CD4-positive, alpha-beta memory T cell (primary cell): ENCODE data around the gene BCKDHB. TPM values are rescaled to one million over a fixed set of nuclear protein-coding genes. Genes with fewer than 3 reads are reported as not detected.

ENCODE experiments used
- CTCF ChIA-PET: fragments of 350-600 bp; sonication (Branson Sonifier 250); formaldehyde crosslinking; loops from one replicate; lab custom pipeline; 2021; ENCODE audit warnings: inconsistent platforms; ENCODE audit not compliant: partially characterized antibody; lab: Charles Lee
- POLR2A ChIA-PET: fragments of 350-600 bp; sonication (Branson Sonifier 250); formaldehyde crosslinking; loops from one replicate; lab custom pipeline; 2021; ENCODE audit not compliant: partially characterized antibody; lab: Charles Lee
- DNase-seq, 5 donors: peaks; one replicate each; pipeline versions ENCODE4 v3.0.0 to v3.0.0-alpha.2; 2020 to 2022; ENCODE audit warnings: mixed read lengths in 1 of 5
- H3K27ac ChIP-seq: one replicate; pipeline ENCODE4 v1.7.0; 2013; ENCODE audit warnings: low read depth, low read length
- H3K27me3 ChIP-seq: 2 replicates; pipeline ENCODE4 v1.7.0; 2013; ENCODE audit warnings: mild to moderate bottlenecking, low read length, moderate library complexity; ENCODE audit not compliant: insufficient read depth
- H3K36me3 ChIP-seq: 2 replicates; pipeline ENCODE4 v1.7.0; 2013; ENCODE audit warnings: mild to moderate bottlenecking, low read length, moderate library complexity; ENCODE audit not compliant: insufficient read depth
- H3K4me1 ChIP-seq: 2 replicates; pipeline ENCODE4 v1.7.0; 2013; ENCODE audit warnings: mild to moderate bottlenecking, low read length, moderate library complexity; ENCODE audit not compliant: insufficient read depth
- H3K4me3 ChIP-seq, 2 donors: one replicate each; pipeline ENCODE4 v1.7.0; 2013; ENCODE audit warnings: low read length in 2 of 2, mild to moderate bottlenecking in 1 of 2
- H3K9me3 ChIP-seq, 2 donors: one replicate each; pipeline ENCODE4 v1.7.0; 2013; ENCODE audit warnings: low read length in 2 of 2, control low read depth in 1 of 2; ENCODE audit not compliant: control insufficient read depth in 1 of 2
- H3K27ac Mint-ChIP-seq, 7 donors: one replicate each; pipeline ENCODE4 v1.8.0; 2020 to 2021; ENCODE audit warnings: mixed read lengths in 7 of 7, mild to moderate bottlenecking in 6 of 7, inconsistent platforms in 3 of 7, moderate library complexity in 3 of 7
- H3K27me3 Mint-ChIP-seq, 2 donors: one replicate each; pipeline ENCODE4 v1.8.0; 2020 to 2021; ENCODE audit warnings: mixed read lengths in 2 of 2
- H3K36me3 Mint-ChIP-seq, 2 donors: one replicate each; pipeline ENCODE4 v1.8.0; 2020 to 2021; ENCODE audit warnings: mixed read lengths in 2 of 2, inconsistent platforms in 1 of 2, mild to moderate bottlenecking in 1 of 2
- H3K4me1 Mint-ChIP-seq, 4 donors: one replicate each; pipeline ENCODE4 v1.8.0; 2020 to 2021; ENCODE audit warnings: mixed read lengths in 4 of 4, mild to moderate bottlenecking in 1 of 4
- H3K4me3 Mint-ChIP-seq, 8 donors: one replicate each; pipeline ENCODE4 v1.8.0; 2020 to 2021; ENCODE audit warnings: mixed read lengths in 8 of 8, mild to moderate bottlenecking in 7 of 8, moderate library complexity in 6 of 8, inconsistent platforms in 3 of 8
- H3K9me3 Mint-ChIP-seq, 8 donors: one replicate each; pipeline ENCODE4 v1.8.0; 2020 to 2021; ENCODE audit warnings: mixed read lengths in 8 of 8, mild to moderate bottlenecking in 5 of 8, inconsistent platforms in 3 of 8, moderate library complexity in 1 of 8
- intact Hi-C: fragments of 100-400 bp; cut with micrococcal nuclease; formaldehyde crosslinking; loops from one replicate; pipeline ENCODE4 v1.15.1; 2023
- polyA plus RNA-seq, 2 donors: library from polyadenylated mRNA; unstranded; fragments of 300-500 nt; fragmentation: Illumina TruSeq; gene quantifications; one replicate each; pipeline ENCODE4 v1.2.3, GENCODE V29; 2021
- total RNA-seq, 2 experiments: library from RNA; stranded (reverse); gene quantifications; one replicate each; pipeline ENCODE4 v1.2.3, GENCODE V29; 2021

The BCKDHB gene
- total and polyA plus RNA-seq, 4 experiments from 2014 or later: 11.8 to 28.7 (median 16.2) TPM

- H3K27ac Mint-ChIP-seq: peak overlapping the region in 2 of 7 donors; percentile 6 to 46
- peaks cover 0 to 4% (median 2%) of the 10 kb centered on the region in 8 donors for H3K9me3 Mint-ChIP-seq
- H3K4me1 Mint-ChIP-seq: no peaks in the 10 kb centered on the region
- ChIA-PET POLR2A (no interaction called here), CTCF (interaction anchor here (0.6 to 1.7 kb wide), 12 partner anchors 8 to 1540 kb away, joined by 3 to 7 read pairs (median 3); no protein-coding TSS in a partner anchor)
- H3K36me3 ChIP-seq: no peaks in the 10 kb centered on the region
- peaks cover 3 to 10% of the 10 kb centered on the region in 2 donors for H3K36me3 Mint-ChIP-seq
- no peak overlapping the region for H3K27ac ChIP-seq
- H3K27me3 Mint-ChIP-seq: no peaks in the 10 kb centered on the region
- intact Hi-C loops: loop anchor here (2.0 kb wide), 1 partner anchor 1540 kb away; no protein-coding TSS in a partner anchor
- H3K27me3 ChIP-seq: no peaks in the 10 kb centered on the region
- no peak overlapping the region for H3K4me3 Mint-ChIP-seq
- no peak overlapping the region for H3K4me3 ChIP-seq
- peak in 3 of 5 donors; percentile 3 to 11 (median 9) for DNase-seq
- no peaks in the 10 kb centered on the region for H3K9me3 ChIP-seq
- no peaks in the 10 kb centered on the region for H3K4me1 ChIP-seq
Observed at GRCh38 chr6:80214436-80215022, 108.1 kb downstream of the BCKDHB start.

- DNase-seq: no peak
- Histone ChIP-seq H3K4me3 (no peak overlapping the region), H3K4me1 (no peaks in the 10 kb centered on the region), H3K27ac (no peak overlapping the region), H3K36me3 (no peaks in the 10 kb centered on the region), H3K27me3 (no peaks in the 10 kb centered on the region), H3K9me3 (no peaks in the 10 kb centered on the region)
- ChIA-PET POLR2A (no interaction called here), CTCF (interaction anchor here (0.8 to 1.7 kb wide), 8 partner anchors 8 to 1539 kb away, joined by 3 to 7 read pairs (median 4); no protein-coding TSS in a partner anchor)
- H3K9me3 Mint-ChIP-seq: peaks cover 0 to 6% (median 3%) of the 10 kb centered on the region in 8 donors
- intact Hi-C loops: loop anchor here (2.0 kb wide), 1 partner anchor 1540 kb away; no protein-coding TSS in a partner anchor
- no peak overlapping the region for H3K4me3 Mint-ChIP-seq
- H3K27ac Mint-ChIP-seq: no peak overlapping the region
- H3K27me3 Mint-ChIP-seq: no peaks in the 10 kb centered on the region
- peaks cover 6 to 16% of the 10 kb centered on the region in 2 donors for H3K36me3 Mint-ChIP-seq
- no peaks in the 10 kb centered on the region for H3K4me1 Mint-ChIP-seq
Observed at GRCh38 chr6:80215063-80215462, 108.6 kb downstream of the BCKDHB start.

DNA sequence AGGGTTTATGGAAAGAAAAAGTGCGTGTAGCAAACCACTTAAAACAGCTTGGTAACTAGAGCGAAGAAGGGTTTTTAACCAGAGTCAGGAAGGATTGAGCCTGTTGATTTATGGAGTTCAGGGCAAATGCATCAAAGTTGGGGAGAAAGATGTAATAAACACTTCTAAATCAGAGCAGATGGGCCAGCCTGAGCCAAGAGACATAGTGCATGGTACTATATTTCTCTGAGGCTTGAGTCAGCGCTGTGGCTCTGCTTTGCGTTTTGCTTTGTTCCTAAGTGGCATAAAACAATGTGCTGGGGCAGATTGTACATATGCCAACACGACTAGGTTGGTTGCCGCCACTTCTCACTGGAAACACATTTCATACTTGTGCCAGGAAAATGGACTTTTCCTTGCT is 111.3 kb downstream of the BCKDHB start:
- no peak overlapping the region for H3K4me3 Mint-ChIP-seq
- DNase-seq: no peak
- H3K9me3 Mint-ChIP-seq: peaks cover 0 to 9% (median 3%) of the 10 kb centered on the region in 8 donors
- intact Hi-C loops: no loop called here
- no peaks in the 10 kb centered on the region for H3K27me3 ChIP-seq
- no peaks in the 10 kb centered on the region for H3K4me1 Mint-ChIP-seq
- H3K27ac ChIP-seq: no peak overlapping the region
- no peaks in the 10 kb centered on the region for H3K4me1 ChIP-seq
- peaks cover 11 to 33% of the 10 kb centered on the region in 2 donors for H3K36me3 Mint-ChIP-seq
- H3K27me3 Mint-ChIP-seq: no peaks in the 10 kb centered on the region
- CTCF ChIA-PET: no interaction called here
- H3K27ac Mint-ChIP-seq: peak overlapping the region in 1 of 7 donors; percentile 46
- H3K9me3 ChIP-seq: no peaks in the 10 kb centered on the region
- no peak overlapping the region for H3K4me3 ChIP-seq
- H3K36me3 ChIP-seq: no peaks in the 10 kb centered on the region
- POLR2A ChIA-PET: no interaction called here

DNA sequence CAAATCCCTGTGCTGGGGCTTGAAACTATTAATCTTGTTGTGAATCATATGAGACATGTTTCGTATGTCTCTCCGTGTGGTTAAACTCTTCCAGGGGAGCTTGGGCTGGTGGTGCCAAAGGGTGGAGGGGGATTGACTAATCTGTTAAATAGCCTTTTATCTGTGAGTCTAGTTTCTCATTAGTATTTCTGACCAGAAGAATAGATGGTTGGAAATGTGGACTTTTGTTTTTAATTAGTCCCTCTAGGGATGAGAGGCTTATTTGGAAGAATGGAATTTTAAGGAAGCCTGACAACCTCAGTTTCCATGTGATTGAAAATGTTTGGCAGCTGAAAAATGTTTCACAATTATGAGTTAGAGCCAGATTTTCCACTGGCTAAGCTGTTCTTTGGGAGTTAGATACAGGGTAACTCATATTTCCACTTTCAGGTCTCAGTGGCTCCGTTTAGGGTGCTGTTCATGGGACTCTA is 117.3 kb downstream of the BCKDHB start:
- H3K27me3 ChIP-seq: no peaks in the 10 kb centered on the region
- Mint-ChIP-seq H3K9me3 (peaks cover 0 to 6% (median 3%) of the 10 kb centered on the region in 8 donors), H3K4me1 (no peaks in the 10 kb centered on the region), H3K27ac (no peak overlapping the region), H3K36me3 (peaks cover 13 to 54% of the 10 kb centered on the region in 2 donors), H3K27me3 (no peaks in the 10 kb centered on the region), H3K4me3 (no peak overlapping the region)
- CTCF ChIA-PET: interaction anchor here (2.0 kb wide), 1 partner anchor 9 kb away, joined by 5 read pairs; no protein-coding TSS in a partner anchor
- H3K27ac ChIP-seq: no peak overlapping the region
- no peaks in the 10 kb centered on the region for H3K4me1 ChIP-seq
- no peaks in the 10 kb centered on the region for H3K36me3 ChIP-seq
- no peak overlapping the region for H3K4me3 ChIP-seq
- no peaks in the 10 kb centered on the region for H3K9me3 ChIP-seq
- intact Hi-C loops: no loop called here
- DNase-seq: no peak
- POLR2A ChIA-PET: no interaction called here

DNA sequence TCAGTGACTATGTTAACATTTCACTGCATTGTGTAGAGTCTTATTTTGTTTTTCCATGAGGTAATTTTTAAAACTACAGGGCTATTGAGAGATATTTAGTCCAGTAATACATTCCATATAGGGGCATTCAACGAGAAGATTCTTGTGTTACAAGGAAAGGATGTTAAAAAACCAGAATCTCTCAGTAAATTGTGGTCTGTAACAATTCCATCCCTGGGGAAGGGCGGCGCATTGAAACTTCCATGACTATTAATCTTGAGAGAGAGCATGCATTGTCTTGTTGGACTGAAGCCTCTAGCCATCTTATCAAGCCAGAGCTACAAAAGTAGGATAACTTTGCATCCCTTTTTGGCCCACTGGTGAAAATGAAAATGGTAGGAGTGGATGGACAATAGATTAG is 119.7 kb downstream of the BCKDHB start:
- POLR2A ChIA-PET: no interaction called here
- no peaks in the 10 kb centered on the region for H3K36me3 ChIP-seq
- CTCF ChIA-PET: no interaction called here
- no peaks in the 10 kb centered on the region for H3K4me1 Mint-ChIP-seq
- no peaks in the 10 kb centered on the region for H3K4me1 ChIP-seq
- DNase-seq: no peak
- no peak overlapping the region for H3K27ac Mint-ChIP-seq
- no peaks in the 10 kb centered on the region for H3K9me3 ChIP-seq
- no peak overlapping the region for H3K4me3 Mint-ChIP-seq
- intact Hi-C loops: no loop called here
- H3K27me3 Mint-ChIP-seq: no peaks in the 10 kb centered on the region
- no peaks in the 10 kb centered on the region for H3K9me3 Mint-ChIP-seq
- H3K27me3 ChIP-seq: no peaks in the 10 kb centered on the region
- H3K36me3 Mint-ChIP-seq: peaks cover 5 to 44% of the 10 kb centered on the region in 2 donors
- no peak overlapping the region for H3K4me3 ChIP-seq
- H3K27ac ChIP-seq: no peak overlapping the region

- Histone ChIP-seq H3K4me3 (no peak overlapping the region), H3K27me3 (no peaks in the 10 kb centered on the region), H3K36me3 (no peaks in the 10 kb centered on the region), H3K4me1 (no peaks in the 10 kb centered on the region), H3K27ac (no peak overlapping the region), H3K9me3 (no peaks in the 10 kb centered on the region)
- no peak overlapping the region for H3K27ac Mint-ChIP-seq
- H3K27me3 Mint-ChIP-seq: no peaks in the 10 kb centered on the region
- no peak for DNase-seq
- H3K4me3 Mint-ChIP-seq: no peak overlapping the region
- no peaks in the 10 kb centered on the region for H3K9me3 Mint-ChIP-seq
- H3K4me1 Mint-ChIP-seq: no peaks in the 10 kb centered on the region
- POLR2A ChIA-PET: no interaction called here
- CTCF ChIA-PET: no interaction called here
- H3K36me3 Mint-ChIP-seq: peaks cover 4 to 42% of the 10 kb centered on the region in 2 donors
- intact Hi-C loops: no loop called here
Observed at GRCh38 chr6:80226699-80227098, 120.2 kb downstream of the BCKDHB start.

GRCh38 chr6:80227545-80228105 is 121.2 kb downstream of the BCKDHB start:
- H3K36me3 Mint-ChIP-seq: peaks cover 2 to 35% of the 10 kb centered on the region in 2 donors
- no peaks in the 10 kb centered on the region for H3K27me3 ChIP-seq
- no peak overlapping the region for H3K27ac ChIP-seq
- intact Hi-C loops: no loop called here
- no peak overlapping the region for H3K27ac Mint-ChIP-seq
- no peak for DNase-seq
- ChIA-PET CTCF (interaction anchor here (1.3 kb wide), 1 partner anchor 13 kb away, joined by 3 read pairs; no protein-coding TSS in a partner anchor), POLR2A (no interaction called here)
- H3K4me1 ChIP-seq: no peaks in the 10 kb centered on the region
- H3K36me3 ChIP-seq: no peaks in the 10 kb centered on the region
- H3K27me3 Mint-ChIP-seq: no peaks in the 10 kb centered on the region
- no peak overlapping the region for H3K4me3 Mint-ChIP-seq
- H3K4me1 Mint-ChIP-seq: no peaks in the 10 kb centered on the region
- no peak overlapping the region for H3K4me3 ChIP-seq
- H3K9me3 ChIP-seq: no peaks in the 10 kb centered on the region
- no peaks in the 10 kb centered on the region for H3K9me3 Mint-ChIP-seq
